Measurements from ENCODE around the gene MED12L.

Gene MED12L

DNA sequence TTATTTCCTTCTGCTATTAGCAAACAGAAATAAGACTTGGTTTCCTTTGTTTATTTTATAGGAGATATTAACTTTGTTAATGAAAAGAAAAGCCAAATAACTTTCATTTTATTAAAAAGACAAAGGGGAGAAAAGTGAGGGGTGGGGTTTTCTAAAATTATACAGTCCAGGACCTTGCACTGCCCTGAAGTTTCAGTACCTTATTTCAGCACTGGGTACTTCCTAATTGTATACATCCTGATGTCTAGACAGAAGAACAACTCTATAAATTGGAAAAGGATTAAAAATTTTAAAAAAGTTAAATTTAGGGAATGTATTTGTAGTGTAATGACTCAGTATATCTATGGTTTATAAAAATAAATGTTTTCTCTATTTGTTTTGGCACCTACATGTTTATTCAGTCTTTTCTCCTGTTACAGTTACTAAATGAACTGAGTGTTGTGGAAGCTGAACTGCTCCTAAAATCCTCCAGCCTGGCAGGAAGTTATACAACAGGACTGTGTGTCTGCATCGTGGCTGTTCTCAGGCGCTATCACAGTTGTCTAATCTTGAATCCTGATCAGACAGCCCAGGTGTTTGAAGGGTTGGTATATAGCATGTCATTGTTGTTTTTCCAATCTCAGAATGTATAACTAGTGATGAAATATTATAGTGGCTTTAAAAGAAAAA is 271.5 kb downstream of the MED12L start:
- ChIA-PET CTCF (interaction anchor here (1.2 kb wide), 1 partner anchor 189 kb away, joined by 3 read pairs; no protein-coding TSS in a partner anchor), POLR2A (no interaction called here)
- Histone ChIP-seq H3K4me1 (ENCODE audit: control insufficient read depth, insufficient read depth, low read length) (no peaks in the 10 kb centered on the region), H3K4me3 (ENCODE audit: low read depth, low read length) (no peak overlapping the region), H3K9me3 (ENCODE audit: control insufficient read depth, insufficient read depth, low read depth, low read length) (no peaks in the 10 kb centered on the region), H3K27ac (ENCODE audit: extremely low read depth, low read depth, low read length) (no peak overlapping the region), H3K36me3 (ENCODE audit: control insufficient read depth in 2 of 2, insufficient read depth in 1 of 2, low read length in 2 of 2) (peaks cover 0 to 11% of the 10 kb centered on the region in 2 experiments; a peak in 1 of 3 replicates)
- TF ChIP-seq ZNF211 (tag by site-specific recombination; IDR thresholded peaks at IDR 0.05; ENCODE audit: low read depth) (no peak), ZNF624 (tag by site-specific recombination; IDR thresholded peaks at IDR 0.05) (no peak), ZNF660 (tag by site-specific recombination; IDR thresholded peaks at IDR 0.05) (no peak), ZNF354C (tag by site-specific recombination; IDR thresholded peaks at IDR 0.05; ENCODE audit: borderline replicate concordance, low read depth) (no peak), ZNF24 (tag by site-specific recombination; IDR thresholded peaks at IDR 0.05) (no peak), SP7 (tag by site-specific recombination; IDR thresholded peaks at IDR 0.05) (no peak), ZNF23 (tag by site-specific recombination; IDR thresholded peaks at IDR 0.05; ENCODE audit: borderline replicate concordance) (no peak), ZNF184 (tag by site-specific recombination; IDR thresholded peaks at IDR 0.05) (no peak), PRDM1 (tag by site-specific recombination; IDR thresholded peaks at IDR 0.05) (no peak)
- TF ChIP-seq, protein P1, sequence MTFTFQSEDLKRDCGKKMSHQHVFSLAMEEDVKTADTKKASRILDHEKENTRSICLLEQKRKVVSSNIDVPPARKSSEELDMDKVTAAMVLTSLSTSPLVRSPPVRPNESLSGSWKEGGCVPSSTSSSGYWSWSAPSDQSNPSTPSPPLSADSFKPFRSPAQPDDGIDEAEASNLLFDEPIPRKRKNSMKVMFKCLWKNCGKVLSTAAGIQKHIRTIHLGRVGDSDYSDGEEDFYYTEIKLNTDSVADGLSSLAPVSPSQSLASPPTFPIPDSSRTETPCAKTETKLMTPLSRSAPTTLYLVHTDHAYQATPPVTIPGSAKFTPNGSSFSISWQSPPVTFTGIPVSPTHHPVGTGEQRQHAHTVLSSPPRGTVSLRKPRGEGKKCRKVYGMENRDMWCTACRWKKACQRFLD (tag by site-specific recombination; IDR thresholded peaks at IDR 0.05) = no peak
- TF ChIP-seq, protein P2, sequence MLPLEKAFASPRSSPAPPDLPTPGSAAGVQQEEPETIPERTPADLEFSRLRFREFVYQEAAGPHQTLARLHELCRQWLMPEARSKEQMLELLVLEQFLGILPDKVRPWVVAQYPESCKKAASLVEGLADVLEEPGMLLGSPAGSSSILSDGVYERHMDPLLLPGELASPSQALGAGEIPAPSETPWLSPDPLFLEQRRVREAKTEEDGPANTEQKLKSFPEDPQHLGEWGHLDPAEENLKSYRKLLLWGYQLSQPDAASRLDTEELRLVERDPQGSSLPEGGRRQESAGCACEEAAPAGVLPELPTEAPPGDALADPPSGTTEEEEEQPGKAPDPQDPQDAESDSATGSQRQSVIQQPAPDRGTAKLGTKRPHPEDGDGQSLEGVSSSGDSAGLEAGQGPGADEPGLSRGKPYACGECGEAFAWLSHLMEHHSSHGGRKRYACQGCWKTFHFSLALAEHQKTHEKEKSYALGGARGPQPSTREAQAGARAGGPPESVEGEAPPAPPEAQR (tag by site-specific recombination; IDR thresholded peaks at IDR 0.05) = no peak
- TF ChIP-seq, protein P3, sequence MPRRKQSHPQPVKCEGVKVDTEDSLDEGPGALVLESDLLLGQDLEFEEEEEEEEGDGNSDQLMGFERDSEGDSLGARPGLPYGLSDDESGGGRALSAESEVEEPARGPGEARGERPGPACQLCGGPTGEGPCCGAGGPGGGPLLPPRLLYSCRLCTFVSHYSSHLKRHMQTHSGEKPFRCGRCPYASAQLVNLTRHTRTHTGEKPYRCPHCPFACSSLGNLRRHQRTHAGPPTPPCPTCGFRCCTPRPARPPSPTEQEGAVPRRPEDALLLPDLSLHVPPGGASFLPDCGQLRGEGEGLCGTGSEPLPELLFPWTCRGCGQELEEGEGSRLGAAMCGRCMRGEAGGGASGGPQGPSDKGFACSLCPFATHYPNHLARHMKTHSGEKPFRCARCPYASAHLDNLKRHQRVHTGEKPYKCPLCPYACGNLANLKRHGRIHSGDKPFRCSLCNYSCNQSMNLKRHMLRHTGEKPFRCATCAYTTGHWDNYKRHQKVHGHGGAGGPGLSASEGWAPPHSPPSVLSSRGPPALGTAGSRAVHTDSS (tag by site-specific recombination; IDR thresholded peaks at IDR 0.05) = no peak
- TF ChIP-seq, protein P4, sequence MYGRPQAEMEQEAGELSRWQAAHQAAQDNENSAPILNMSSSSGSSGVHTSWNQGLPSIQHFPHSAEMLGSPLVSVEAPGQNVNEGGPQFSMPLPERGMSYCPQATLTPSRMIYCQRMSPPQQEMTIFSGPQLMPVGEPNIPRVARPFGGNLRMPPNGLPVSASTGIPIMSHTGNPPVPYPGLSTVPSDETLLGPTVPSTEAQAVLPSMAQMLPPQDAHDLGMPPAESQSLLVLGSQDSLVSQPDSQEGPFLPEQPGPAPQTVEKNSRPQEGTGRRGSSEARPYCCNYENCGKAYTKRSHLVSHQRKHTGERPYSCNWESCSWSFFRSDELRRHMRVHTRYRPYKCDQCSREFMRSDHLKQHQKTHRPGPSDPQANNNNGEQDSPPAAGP (tag by site-specific recombination; IDR thresholded peaks at IDR 0.05) = no peak
- TF ChIP-seq, protein P5, sequence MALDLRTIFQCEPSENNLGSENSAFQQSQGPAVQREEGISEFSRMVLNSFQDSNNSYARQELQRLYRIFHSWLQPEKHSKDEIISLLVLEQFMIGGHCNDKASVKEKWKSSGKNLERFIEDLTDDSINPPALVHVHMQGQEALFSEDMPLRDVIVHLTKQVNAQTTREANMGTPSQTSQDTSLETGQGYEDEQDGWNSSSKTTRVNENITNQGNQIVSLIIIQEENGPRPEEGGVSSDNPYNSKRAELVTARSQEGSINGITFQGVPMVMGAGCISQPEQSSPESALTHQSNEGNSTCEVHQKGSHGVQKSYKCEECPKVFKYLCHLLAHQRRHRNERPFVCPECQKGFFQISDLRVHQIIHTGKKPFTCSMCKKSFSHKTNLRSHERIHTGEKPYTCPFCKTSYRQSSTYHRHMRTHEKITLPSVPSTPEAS (tag by site-specific recombination; IDR thresholded peaks at IDR 0.05) = no peak

DNA sequence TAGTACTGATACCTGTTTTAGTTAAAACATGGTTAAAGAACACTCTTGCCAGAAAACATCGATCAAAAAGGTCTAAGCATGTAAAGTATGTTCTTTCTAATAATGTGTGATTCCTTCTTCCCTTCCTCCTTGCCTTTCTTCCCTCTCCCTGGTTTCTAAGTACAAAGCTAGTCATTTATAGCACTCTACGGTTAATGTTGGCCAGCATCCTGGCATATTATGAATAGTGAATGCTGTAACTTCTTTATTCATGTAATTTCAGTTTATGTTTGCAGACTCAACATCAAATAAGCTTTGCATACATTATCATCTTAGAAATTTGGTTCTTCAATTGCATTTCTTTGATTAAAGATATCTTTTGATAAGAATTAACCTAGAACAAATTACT is 272.0 kb downstream of the MED12L start:
- Histone ChIP-seq H3K4me1 (ENCODE audit: control insufficient read depth, insufficient read depth, low read length) (no peaks in the 10 kb centered on the region), H3K9me3 (ENCODE audit: control insufficient read depth, insufficient read depth, low read depth, low read length) (no peaks in the 10 kb centered on the region), H3K36me3 (ENCODE audit: control insufficient read depth in 2 of 2, insufficient read depth in 1 of 2, low read length in 2 of 2) (peaks cover 0 to 11% of the 10 kb centered on the region in 2 experiments; a peak in 1 of 3 replicates), H3K27ac (ENCODE audit: extremely low read depth, low read depth, low read length) (no peak overlapping the region), H3K4me3 (ENCODE audit: low read depth, low read length) (no peak overlapping the region)
- ChIA-PET CTCF (interaction anchor here (1.2 kb wide), 1 partner anchor 189 kb away, joined by 3 read pairs; no protein-coding TSS in a partner anchor), POLR2A (no interaction called here)
- TF ChIP-seq ZFP41 (tag by site-specific recombination; IDR thresholded peaks at IDR 0.05; ENCODE audit: borderline replicate concordance) (no peak), GLI2 (tag by site-specific recombination; IDR thresholded peaks at IDR 0.05; ENCODE audit: borderline replicate concordance, low read depth) (no peak), ZNF335 (tag by site-specific recombination; conservative IDR thresholded peaks at IDR 0.05) (no peak), ZNF311 (tag by site-specific recombination; IDR thresholded peaks at IDR 0.05; ENCODE audit: borderline replicate concordance) (no peak), ZNF830 (tag by site-specific recombination; IDR thresholded peaks at IDR 0.05; ENCODE audit: low read depth) (no peak), ZSCAN16 (tag by site-specific recombination; IDR thresholded peaks at IDR 0.05) (no peak), ZNF521 (tag by site-specific recombination; IDR thresholded peaks at IDR 0.05) (no peak), PRDM1 (tag by site-specific recombination; IDR thresholded peaks at IDR 0.05) (no peak), ZNF585B (tag by site-specific recombination; IDR thresholded peaks at IDR 0.05) (no peak), KLF8 (tag by site-specific recombination; IDR thresholded peaks at IDR 0.05) (no peak), ZNF354C (tag by site-specific recombination; IDR thresholded peaks at IDR 0.05; ENCODE audit: borderline replicate concordance, low read depth) (no peak), ZNF600 (tag by site-specific recombination; IDR thresholded peaks at IDR 0.05) (no peak)
- TF ChIP-seq, protein P6, sequence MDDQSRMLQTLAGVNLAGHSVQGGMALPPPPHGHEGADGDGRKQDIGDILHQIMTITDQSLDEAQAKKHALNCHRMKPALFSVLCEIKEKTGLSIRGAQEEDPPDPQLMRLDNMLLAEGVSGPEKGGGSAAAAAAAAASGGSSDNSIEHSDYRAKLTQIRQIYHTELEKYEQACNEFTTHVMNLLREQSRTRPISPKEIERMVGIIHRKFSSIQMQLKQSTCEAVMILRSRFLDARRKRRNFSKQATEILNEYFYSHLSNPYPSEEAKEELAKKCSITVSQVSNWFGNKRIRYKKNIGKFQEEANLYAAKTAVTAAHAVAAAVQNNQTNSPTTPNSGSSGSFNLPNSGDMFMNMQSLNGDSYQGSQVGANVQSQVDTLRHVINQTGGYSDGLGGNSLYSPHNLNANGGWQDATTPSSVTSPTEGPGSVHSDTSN (CRISPR knock-in tag; IDR thresholded peaks at IDR 0.05) = no peak
- TF ChIP-seq, protein P7, sequence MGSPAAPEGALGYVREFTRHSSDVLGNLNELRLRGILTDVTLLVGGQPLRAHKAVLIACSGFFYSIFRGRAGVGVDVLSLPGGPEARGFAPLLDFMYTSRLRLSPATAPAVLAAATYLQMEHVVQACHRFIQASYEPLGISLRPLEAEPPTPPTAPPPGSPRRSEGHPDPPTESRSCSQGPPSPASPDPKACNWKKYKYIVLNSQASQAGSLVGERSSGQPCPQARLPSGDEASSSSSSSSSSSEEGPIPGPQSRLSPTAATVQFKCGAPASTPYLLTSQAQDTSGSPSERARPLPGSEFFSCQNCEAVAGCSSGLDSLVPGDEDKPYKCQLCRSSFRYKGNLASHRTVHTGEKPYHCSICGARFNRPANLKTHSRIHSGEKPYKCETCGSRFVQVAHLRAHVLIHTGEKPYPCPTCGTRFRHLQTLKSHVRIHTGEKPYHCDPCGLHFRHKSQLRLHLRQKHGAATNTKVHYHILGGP (tag by site-specific recombination; IDR thresholded peaks at IDR 0.05) = no peak

All from HEK293 (cell line).